IMR-90 (cell line): ENCODE measurements around the gene IRAG1. TPM values are rescaled to one million over a fixed set of nuclear protein-coding genes. Genes with fewer than 3 reads are reported as not detected.

Experiments
- ATAC-seq: fragments of 200-7000 bp; cut with Tn5 transposase; 2 replicates; pipeline ENCODE4 v1.9.1; 2020; ENCODE audit warnings: low read depth, mild to moderate bottlenecking, moderate library complexity
- BruUV-seq: library from RNA; stranded (reverse); fragments of 400-500 nt; replicated peaks from 2 replicates; lab custom pipeline; 2021; lab: Mats Ljungman, UMichigan
- CTCF ChIA-PET: fragments of 300-600 bp; formaldehyde crosslinking; extraction: SDS; loops from one replicate; lab custom pipeline; 2021; ENCODE audit warnings: antibody characterized with exemption; lab: Yijun Ruan, JAX
- POLR2A ChIA-PET: fragments of 300-600 bp; sonication (Branson Sonifier 250); formaldehyde crosslinking; loops from one replicate; lab custom pipeline; 2022; ENCODE audit warnings: antibody characterized with exemption; ENCODE audit not compliant: unreplicated experiment; lab: Charles Lee
- DNase-seq: peaks from one replicate; pipeline ENCODE4 v3.0.0; 2013
- H2AFZ ChIP-seq: replicated peaks from 2 replicates; pipeline ENCODE3; 2013; ENCODE audit warnings: low read length, mild to moderate bottlenecking; ENCODE audit not compliant: poor library complexity
- H2AK5ac ChIP-seq: 2 replicates; pipeline ENCODE4 v1.6.1; 2013; ENCODE audit warnings: low read depth, low read length, inconsistent platforms
- H2AK9ac ChIP-seq: replicated peaks from 2 replicates; pipeline ENCODE3; 2013; ENCODE audit warnings: mild to moderate bottlenecking, low read depth, low read length, moderate library complexity; ENCODE audit not compliant: poor library complexity
- H2BK120ac ChIP-seq: 2 replicates; pipeline ENCODE4 v1.6.1; 2013; ENCODE audit warnings: low read depth, low read length, inconsistent platforms
- H2BK15ac ChIP-seq: 3 replicates; pipeline ENCODE4 v1.6.1; 2013; ENCODE audit warnings: low read depth, low read length, inconsistent platforms
- H2BK20ac ChIP-seq: 2 replicates; pipeline ENCODE4 v1.6.1; 2013; ENCODE audit warnings: low read depth, mild to moderate bottlenecking, inconsistent platforms, low read length, moderate library complexity
- H2BK5ac ChIP-seq: 2 replicates; pipeline ENCODE4 v1.6.1; 2013; ENCODE audit warnings: mild to moderate bottlenecking, low read depth, low read length, inconsistent platforms; ENCODE audit not compliant: poor library complexity, severe bottlenecking
- H3K14ac ChIP-seq: replicated peaks from 2 replicates; pipeline ENCODE4 v1.6.1; 2013; ENCODE audit warnings: low read depth, low read length, inconsistent platforms
- H3K18ac ChIP-seq: 2 replicates; pipeline ENCODE4 v1.6.1; 2013; ENCODE audit warnings: low read depth, low read length, control low read depth
- H3K23ac ChIP-seq: 2 replicates; pipeline ENCODE4 v1.6.1; 2013; ENCODE audit warnings: low read depth, low read length, inconsistent platforms
- H3K27ac ChIP-seq: 2 replicates; pipeline ENCODE4 v1.5.1; 2013; ENCODE audit warnings: mild to moderate bottlenecking, control low read depth, low read length; ENCODE audit not compliant: insufficient read depth
- H3K27me3 ChIP-seq: 2 replicates; pipeline ENCODE4 v1.6.1; 2013; ENCODE audit warnings: low read length; ENCODE audit not compliant: control insufficient read depth, insufficient read depth
- H3K36me3 ChIP-seq: 2 replicates; pipeline ENCODE4 v1.6.1; 2013; ENCODE audit warnings: low read length, mixed read lengths; ENCODE audit not compliant: control insufficient read depth, insufficient read depth
- H3K4ac ChIP-seq: 2 replicates; pipeline ENCODE4 v1.6.1; 2013; ENCODE audit warnings: low read depth, low read length, inconsistent platforms
- H3K4me1 ChIP-seq: 2 replicates; pipeline ENCODE4 v1.6.1; 2013; ENCODE audit warnings: low read length, mixed read lengths; ENCODE audit not compliant: control insufficient read depth, insufficient read depth
- H3K4me2 ChIP-seq: 2 replicates; pipeline ENCODE4 v1.6.1; 2013; ENCODE audit warnings: low read depth, mild to moderate bottlenecking, control low read depth, low read length, moderate library complexity
- H3K4me3 ChIP-seq: 2 replicates; pipeline ENCODE4 v1.5.1; 2013; ENCODE audit warnings: low read depth, mild to moderate bottlenecking, control low read depth, low read length, moderate library complexity; ENCODE audit not compliant: insufficient read depth
- H3K56ac ChIP-seq: 2 replicates; pipeline ENCODE4 v1.6.1; 2013; ENCODE audit warnings: low read length, inconsistent platforms; ENCODE audit not compliant: insufficient read depth; ENCODE audit errors: extremely low read depth
- H3K79me1 ChIP-seq, 2 experiments: 2 replicates each; pipeline ENCODE4 v1.6.1; 2013; ENCODE audit warnings: low read length in 2 of 2, inconsistent platforms in 1 of 2, low read depth in 1 of 2
- H3K9ac ChIP-seq: 2 replicates; pipeline ENCODE4 v1.6.1; 2013; ENCODE audit warnings: low read depth, low read length, control low read depth
- H3K9me1 ChIP-seq: 2 replicates; pipeline ENCODE4 v1.6.1; 2013; ENCODE audit warnings: low read length, inconsistent platforms; ENCODE audit not compliant: insufficient read depth
- H3K9me3 ChIP-seq: 2 replicates; pipeline ENCODE4 v1.6.1; 2013; ENCODE audit warnings: low read length; ENCODE audit not compliant: control insufficient read depth, insufficient read depth
- H4K20me1 ChIP-seq: 2 replicates; pipeline ENCODE4 v1.6.1; 2013; ENCODE audit warnings: low read length, inconsistent platforms; ENCODE audit not compliant: insufficient read depth
- H4K5ac ChIP-seq: 2 replicates; pipeline ENCODE4 v1.6.1; 2013; ENCODE audit warnings: mild to moderate bottlenecking, low read depth, low read length, control low read depth
- H4K8ac ChIP-seq, 2 experiments: 2 replicates each; pipeline ENCODE4 v1.6.1; 2013; ENCODE audit warnings: low read depth in 2 of 2, low read length in 2 of 2, control low read depth in 1 of 2, inconsistent platforms in 1 of 2
- H4K91ac ChIP-seq: 2 replicates; pipeline ENCODE4 v1.6.1; 2013; ENCODE audit warnings: low read depth, low read length, inconsistent platforms; ENCODE audit not compliant: insufficient read depth
- BHLHE40 ChIP-seq: fragments of 150-350 bp; IDR thresholded peaks from 2 replicates; pipeline ENCODE4 v1.6.1; 2016; ENCODE audit warnings: mild to moderate bottlenecking, low read depth, low read length
- CEBPB ChIP-seq: IDR thresholded peaks from 2 replicates; pipeline ENCODE4 v1.6.1; 2012; ENCODE audit warnings: low read depth, low read length, improper control_type of control experiment
- CHD1 ChIP-seq: IDR thresholded peaks from 2 replicates; pipeline ENCODE4 v1.6.1; 2012; ENCODE audit warnings: low read depth, low read length, improper control_type of control experiment
- CTCF ChIP-seq: conservative IDR thresholded peaks from 2 replicates; pipeline ENCODE4 v1.5.1; 2012; ENCODE audit warnings: mild to moderate bottlenecking, low read depth, low read length, improper control_type of control experiment
- ELK1 ChIP-seq: fragments of 150-350 bp; IDR thresholded peaks from 2 replicates; pipeline ENCODE4 v1.6.1; 2016; ENCODE audit warnings: low read depth, mild to moderate bottlenecking, low read length, moderate library complexity, borderline replicate concordance
- FOS ChIP-seq: fragments of 150-350 bp; IDR thresholded peaks from 2 replicates; pipeline ENCODE4 v1.6.1; 2016; ENCODE audit warnings: low read depth, low read length
- MAFK ChIP-seq: IDR thresholded peaks from 2 replicates; pipeline ENCODE4 v1.6.1; 2012; ENCODE audit warnings: low read depth, low read length, improper control_type of control experiment
- NFE2L2 ChIP-seq: fragments of 150-350 bp; IDR thresholded peaks from 2 replicates; pipeline ENCODE4 v1.6.1; 2016; ENCODE audit warnings: low read depth, mild to moderate bottlenecking, low read length
- POLR2A ChIP-seq: IDR thresholded peaks from 2 replicates; pipeline ENCODE4 v1.6.1; 2012; ENCODE audit warnings: mild to moderate bottlenecking, low read depth, low read length
- RAD21 ChIP-seq: IDR thresholded peaks from 2 replicates; pipeline ENCODE4 v1.6.1; 2012; ENCODE audit warnings: low read length, improper control_type of control experiment
- RCOR1 ChIP-seq: IDR thresholded peaks from 2 replicates; pipeline ENCODE4 v1.6.1; 2012; ENCODE audit warnings: mild to moderate bottlenecking, low read length, improper control_type of control experiment; ENCODE audit not compliant: insufficient replicate concordance
- RFX5 ChIP-seq: IDR thresholded peaks from 2 replicates; pipeline ENCODE4 v1.8.0; 2012; ENCODE audit warnings: low read depth, mild to moderate bottlenecking, low read length, moderate library complexity
- SMC3 ChIP-seq: fragments of 150-350 bp; IDR thresholded peaks from 2 replicates; pipeline ENCODE4 v1.6.1; 2016; ENCODE audit warnings: low read depth, mild to moderate bottlenecking, antibody characterized with exemption, low read length, moderate library complexity
- WGBS, 2 experiments: methylation state at CpG; one replicate each; pipeline versions ENCODE4 v1.1.5 to v1.1.7; 2013; ENCODE audit warnings: missing lambda C conversion rate in 2 of 2; ENCODE audit not compliant: insufficient read length in 1 of 2; ENCODE audit errors: extremely low coverage in 2 of 2; 5-methylcytosine and 5-hydroxymethylcytosine counted together
- dilution Hi-C: fragments of 300-500 bp; cut with HindIII; formaldehyde crosslinking; loops from one replicate; pipeline ENCODE4 v1.14.3; 2018; ENCODE audit warnings: low sequenced_read_pairs; ENCODE audit not compliant: unreplicated experiment
- in situ Hi-C: fragments of 300-500 bp; cut with MboI; formaldehyde crosslinking; loops from 3 replicates; pipeline ENCODE4 v1.14.3; 2019; ENCODE audit warnings: low sequenced_read_pairs, inconsistent platforms, mixed read lengths
- intact Hi-C: fragments of 100-400 bp; cut with micrococcal nuclease; formaldehyde crosslinking; loops from 2 replicates; pipeline ENCODE4 v1.10.0; 2022
- polyA plus RNA-seq, 3 experiments: library from polyadenylated mRNA; depleted of rRNA; stranded (reverse); fragments of >200 nt; gene quantifications; 2 replicates each; pipeline ENCODE4 v1.2.3, GENCODE V29; 2012; ENCODE audit warnings: low replicate concordance in 1 of 3
- total RNA-seq: library from RNA; depleted of rRNA; stranded (reverse); fragments of >200 nt; gene quantifications from 2 replicates; pipeline ENCODE4 v1.2.3, GENCODE V29; 2012

IRAG1 gene
- total and polyA plus RNA-seq, 2 of the 4 experiments (the other 2 are of a cell fraction): 19.4 to 25.8 TPM

DNA sequence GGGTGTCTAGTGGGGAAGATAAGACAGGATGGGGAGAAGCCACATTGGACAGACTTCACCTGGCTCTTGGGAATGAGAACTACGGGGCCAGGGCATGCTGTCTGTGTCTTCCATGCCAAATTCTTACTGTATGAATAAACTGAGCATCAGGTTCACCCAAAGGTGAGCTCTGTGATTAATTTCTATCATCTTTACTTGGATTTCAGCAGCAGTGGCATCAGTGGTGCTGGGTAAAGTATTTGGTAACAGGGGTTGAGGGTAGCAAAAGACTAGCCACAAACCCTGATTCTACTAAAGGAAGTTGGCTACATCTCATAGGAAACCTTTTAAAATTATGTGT lies 38.8 kb downstream of the IRAG1 start:
- Histone ChIP-seq H3K9me1 (peaks cover 46% of the 10 kb centered on the region), H2AK5ac (peak overlapping the region; percentile 62; the same call in 1 of the 2 replicates), H2AK9ac (no peak overlapping the region), H2BK20ac (peak overlapping the region; percentile 61), H3K4me1 (peaks cover 46% of the 10 kb centered on the region), H3K9ac (no peak overlapping the region), H3K79me1 (peaks cover 28 to 89% of the 10 kb centered on the region in 2 experiments), H4K5ac (no peak overlapping the region), H4K20me1 (no peaks in the 10 kb centered on the region), H2BK5ac (peak overlapping the region; percentile 94), H2AFZ (no peak overlapping the region), H3K36me3 (peaks cover 29% of the 10 kb centered on the region), H2BK120ac (peak overlapping the region; percentile 99), H3K27me3 (no peaks in the 10 kb centered on the region), H3K4ac (peak overlapping the region; percentile 99; the same call in 1 of the 2 replicates), H3K27ac (peak overlapping the region; percentile 29; the same call in 1 of the 2 replicates), H4K8ac (peak overlapping the region; percentile 95 to 98; a peak in 2 of 4 replicates), H3K4me3 (no peak overlapping the region), H3K14ac (peak overlapping the region; percentile 94; the same call in 1 of the 2 replicates), H3K56ac (no peak overlapping the region), H2BK15ac (peak overlapping the region; percentile 97; the same call in 2 of the 3 replicates), H3K23ac (peak overlapping the region; percentile 89), H3K18ac (peak overlapping the region; percentile 26; the same call in 1 of the 2 replicates), H4K91ac (peak overlapping the region; percentile 80; the same call in 1 of the 2 replicates), H3K4me2 (no peak overlapping the region), H3K9me3 (no peaks in the 10 kb centered on the region)
- no TSS peak for BruUV-seq
- ATAC-seq (no peak), DNase-seq (no peak)
- ChIA-PET CTCF (no interaction called here), POLR2A (no interaction called here)
- in situ Hi-C loops (loop anchor here (10.0 kb wide), 1 partner anchor 250 kb away; no protein-coding TSS in a partner anchor), intact Hi-C loops (loop anchor here (1.0 to 5.0 kb wide), 4 partner anchors 81 to 248 kb away; no protein-coding TSS in a partner anchor), dilution Hi-C loops (no loop called here)
- TF ChIP-seq RCOR1: no peak
- TF ChIP-seq CEBPB: no peak
- no peak for TF ChIP-seq RFX5
- TF ChIP-seq BHLHE40: no peak
- TF ChIP-seq RAD21: no peak
- no peak for TF ChIP-seq NFE2L2
- TF ChIP-seq ELK1: no peak
- TF ChIP-seq CTCF: no peak
- TF ChIP-seq MAFK: no peak
- no peak for TF ChIP-seq CHD1
- TF ChIP-seq POLR2A: no peak
- no peak for TF ChIP-seq FOS
- no peak for TF ChIP-seq SMC3
- WGBS, 2 experiments: no CpG with 5 or more reads among the region's 1 CpG
